ENCODE measurements around the gene ZP2.
A peak's percentile ranks its signal among the peaks of the same experiment; 100 is the strongest.
"Not testable (repeated sequence)": the region's sequence is repeated elsewhere in the genome, so short reads cannot be mapped to it uniquely, and the experiment has no call there.

ZP2 gene

DNA sequence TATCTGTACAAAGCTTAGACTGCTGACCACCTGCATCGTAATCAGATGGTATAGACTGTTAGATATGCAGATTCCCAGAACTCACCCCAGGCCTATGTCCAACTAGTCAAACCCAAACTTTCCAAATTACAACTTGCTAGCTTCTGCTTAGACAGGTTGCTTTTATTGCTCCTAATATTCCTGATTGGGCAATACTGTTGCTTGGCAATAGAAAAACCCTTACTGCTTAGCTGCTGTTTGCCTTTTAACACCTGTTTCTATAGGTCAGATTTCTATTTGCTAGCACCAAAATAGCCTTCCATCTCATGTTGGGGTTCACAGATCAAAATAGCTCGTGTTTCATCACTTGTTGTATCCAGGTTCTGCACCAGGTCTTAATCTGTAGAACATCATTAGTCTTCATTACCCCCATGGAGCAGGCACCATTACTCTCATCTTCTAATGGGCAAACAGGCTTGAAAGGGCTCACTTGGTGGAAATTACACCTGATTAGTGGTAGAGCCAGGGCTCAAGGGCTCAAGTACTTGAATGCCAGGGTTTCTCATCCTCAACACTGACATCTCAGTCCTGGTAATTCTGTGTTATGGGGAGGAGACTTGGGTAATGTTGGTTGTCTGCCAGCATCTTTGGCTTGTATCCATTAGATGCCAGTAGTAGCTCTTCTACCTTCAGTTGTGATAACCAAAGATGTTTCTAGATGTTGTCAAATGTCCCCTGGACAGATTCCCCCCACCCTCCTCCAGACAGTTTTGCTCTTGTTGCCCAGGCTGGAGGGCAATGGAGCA lies 2.7 kb downstream of the ZP2 start:
- no peak for DNase-seq

DNA sequence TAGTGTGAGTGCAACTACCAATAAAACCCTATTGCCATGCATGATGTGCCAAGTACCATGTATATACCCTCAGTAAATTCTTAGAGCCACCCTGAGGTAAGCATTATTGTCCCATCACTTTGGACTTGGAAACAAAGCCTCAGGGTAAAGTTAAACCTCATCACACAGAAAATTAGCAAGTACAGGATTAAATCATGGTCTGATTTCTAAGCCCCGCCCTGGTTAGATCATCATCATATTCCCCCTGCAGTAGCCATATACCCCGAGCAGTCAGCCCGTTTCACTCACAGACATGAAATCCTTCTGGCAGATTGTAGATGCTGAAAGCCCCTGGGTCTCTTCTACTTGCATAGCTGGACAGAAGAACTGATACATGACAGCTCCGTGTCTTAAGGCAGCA lies 4.8 kb downstream of the ZP2 start:
- no peak for DNase-seq

DNA sequence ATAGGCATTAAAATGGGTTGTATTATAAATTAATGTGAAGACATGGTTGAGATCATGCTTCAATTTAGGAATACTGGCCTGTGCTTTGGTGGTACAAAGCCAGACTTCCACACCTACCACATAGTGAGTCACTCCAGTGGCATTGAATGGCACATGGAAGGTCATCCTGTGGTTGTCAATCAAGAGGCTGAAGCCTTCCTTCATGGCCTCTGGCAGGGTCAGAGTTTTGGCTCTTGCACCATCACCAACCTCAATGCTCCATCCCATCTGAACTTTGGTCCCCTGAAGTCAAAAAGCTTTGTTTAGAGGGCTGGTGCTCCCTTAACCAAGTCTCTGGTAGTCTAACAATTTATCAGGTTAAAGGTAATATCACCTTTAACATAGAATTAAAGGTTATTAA lies 6.1 kb downstream of the ZP2 start:
- DNase-seq: no peak

- no peak for DNase-seq
Observed at GRCh38 chr16:21203155-21203797, 8.1 kb downstream of the ZP2 start.

- DNase-seq: no peak
Observed at GRCh38 chr16:21199607-21200218, 11.7 kb downstream of the ZP2 start.

- DNase-seq: no peak
Observed at GRCh38 chr16:21197621-21198020, 13.8 kb downstream of the ZP2 start.

- DNase-seq: no peak
Observed at GRCh38 chr16:21197112-21197511, 14.3 kb downstream of the ZP2 start.

DNA sequence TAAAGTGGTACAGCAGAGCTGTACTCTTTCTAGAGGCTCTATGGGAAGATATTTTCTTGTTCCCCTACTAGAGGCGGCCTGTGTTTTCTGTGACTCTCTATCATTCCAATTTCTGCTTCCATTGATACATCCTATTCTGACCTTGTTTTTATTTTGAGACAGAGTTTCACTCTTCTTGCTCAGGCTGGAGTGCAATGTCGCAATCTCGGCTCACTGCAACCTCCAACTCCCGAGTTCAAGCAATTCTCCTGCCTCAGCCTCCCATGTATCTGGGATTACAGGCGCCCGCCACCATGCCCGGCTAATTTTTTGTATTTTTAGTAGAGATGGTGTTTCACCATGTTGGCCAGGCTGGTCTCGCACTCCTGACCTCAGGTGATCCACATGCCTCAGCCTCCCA lies 16.0 kb downstream of the ZP2 start:
- not testable (repeated sequence) for DNase-seq

DNA sequence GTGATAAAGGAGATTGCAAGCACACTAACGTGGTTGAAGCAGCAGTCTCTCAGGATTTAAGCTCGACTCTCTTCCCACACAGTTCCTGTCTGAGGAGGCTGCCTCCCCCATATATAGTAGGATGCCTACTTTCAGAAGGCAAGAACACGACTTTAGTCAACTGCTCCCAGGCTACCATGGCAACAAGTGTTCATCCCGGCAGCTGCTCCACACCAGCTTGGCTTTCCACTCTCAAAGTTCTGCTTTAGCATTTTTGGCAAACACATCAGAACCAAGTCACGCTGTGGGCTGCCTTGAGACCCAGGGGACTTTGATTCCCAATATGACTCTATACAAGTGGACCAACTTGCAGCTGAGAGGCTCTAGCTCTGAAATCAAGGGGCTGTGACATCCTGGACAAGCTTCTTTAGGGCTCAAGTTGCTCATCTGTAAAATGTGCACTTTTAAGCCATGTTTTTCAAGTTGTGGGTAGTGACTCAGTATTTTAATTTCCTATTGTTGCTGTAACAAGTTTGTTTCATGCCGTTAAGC lies 16.5 kb downstream of the ZP2 start:
- no peak for DNase-seq

DNA sequence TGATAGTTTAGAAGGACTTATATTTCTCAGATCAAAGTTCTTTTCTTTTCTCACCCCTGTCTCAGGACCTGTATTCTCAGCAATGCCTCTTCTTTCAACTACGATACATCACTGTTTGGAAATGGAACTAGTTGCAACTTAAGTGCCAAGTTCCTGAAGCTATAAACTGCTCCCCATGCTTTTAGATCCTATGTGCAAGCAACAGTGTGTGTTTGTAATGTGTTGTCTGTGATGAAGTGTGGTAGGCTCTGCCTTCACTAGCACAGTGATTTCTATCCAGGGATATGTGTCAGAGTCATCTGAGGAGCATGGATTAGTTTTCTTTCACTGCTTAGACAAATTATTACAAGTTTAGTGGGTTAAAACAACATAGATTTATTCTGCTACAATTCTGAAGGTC lies 18.4 kb downstream of the ZP2 start:
- DNase-seq: no peak

- DNase-seq: no peak
Observed at GRCh38 chr16:21190599-21190998, 20.8 kb downstream of the ZP2 start.

DNA sequence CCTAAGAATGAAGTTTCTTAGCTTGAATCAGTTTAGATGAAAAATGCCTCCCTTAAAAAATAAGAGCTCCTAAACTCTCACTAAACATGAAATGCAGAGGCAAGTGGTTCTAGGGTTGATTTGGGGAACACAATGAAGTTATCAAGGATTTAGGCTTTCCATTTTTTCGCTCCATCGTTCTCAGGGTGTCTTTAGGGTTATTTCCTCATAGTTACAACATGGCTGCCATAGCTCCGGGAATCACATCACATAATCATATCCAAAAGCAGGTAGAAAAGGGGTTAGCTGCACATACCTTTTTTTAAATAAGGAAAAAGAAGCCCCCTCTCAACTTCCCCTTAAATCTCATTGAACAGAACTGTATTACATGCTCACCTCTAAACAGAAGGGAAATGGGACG lies 21.4 kb downstream of the ZP2 start:
- no peak for DNase-seq

GRCh38 chr16:21189311-21189710 lies 22.1 kb downstream of the ZP2 start:
- no peak for DNase-seq

- no peak for DNase-seq
Observed at GRCh38 chr16:21186326-21186691, 25.1 kb downstream of the ZP2 start.

- DNase-seq: no peak
Observed at GRCh38 chr16:21185659-21186325, 25.6 kb downstream of the ZP2 start.

GRCh38 chr16:21184834-21185233 lies 26.5 kb downstream of the ZP2 start:
- peak in 1 of 2 donors; percentile 13 for DNase-seq

GRCh38 chr16:21183995-21184394 lies 27.4 kb downstream of the ZP2 start:
- DNase-seq: no peak

DNA sequence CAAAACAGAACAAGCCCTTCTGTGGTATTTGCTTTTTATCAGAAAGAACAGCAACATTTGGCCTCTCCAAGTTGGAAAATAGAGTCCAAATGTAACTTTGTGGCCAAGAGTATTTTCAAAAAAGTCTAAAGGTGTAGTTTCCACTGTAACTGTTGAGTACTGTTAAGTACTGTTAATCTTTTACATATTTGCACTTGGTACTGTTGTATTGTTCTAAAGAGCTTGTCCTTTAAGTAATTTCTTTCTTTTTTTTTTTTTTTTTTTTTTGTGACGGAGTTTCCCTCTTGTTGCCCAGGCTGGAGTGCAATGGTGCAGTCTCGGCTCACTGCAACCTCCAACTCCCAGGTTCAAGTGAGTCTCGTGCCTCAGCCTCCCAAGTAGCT lies 31.4 kb downstream of the ZP2 start:
- DNase-seq: no peak

- DNase-seq: no peak
Observed at GRCh38 chr16:21179126-21179982, 32.0 kb downstream of the ZP2 start.

GRCh38 chr16:21175397-21175796 lies 36.0 kb downstream of the ZP2 start:
- DNase-seq: no peak

DNA sequence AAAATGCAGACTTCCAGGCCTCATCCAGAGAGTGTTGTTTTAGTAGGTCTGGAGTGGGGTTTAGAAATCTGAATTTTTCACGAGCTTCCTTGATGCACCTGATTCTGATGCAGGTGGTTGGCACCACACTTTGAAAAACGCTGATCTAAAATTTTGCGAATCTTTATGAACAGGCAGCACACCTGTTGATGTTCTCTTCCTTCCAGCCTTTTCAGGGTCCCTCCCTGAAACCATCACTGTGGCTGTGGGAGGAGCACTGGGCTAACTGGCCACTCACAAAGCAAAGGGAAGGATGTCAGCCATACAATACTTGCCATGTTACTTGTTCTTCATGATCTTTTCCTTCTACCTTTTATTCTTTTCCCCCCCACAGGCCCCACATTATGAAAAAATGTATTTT lies 38.7 kb downstream of the ZP2 start:
- DNase-seq: no peak

GRCh38 chr16:21170116-21170515 lies 41.3 kb downstream of the ZP2 start:
- not testable (repeated sequence) for DNase-seq
